ENCODE data around the gene GSDMA. TPM values are rescaled to one million over a fixed set of nuclear protein-coding genes. Genes with fewer than 3 reads are reported as not detected.

GSDMA gene, protein sequence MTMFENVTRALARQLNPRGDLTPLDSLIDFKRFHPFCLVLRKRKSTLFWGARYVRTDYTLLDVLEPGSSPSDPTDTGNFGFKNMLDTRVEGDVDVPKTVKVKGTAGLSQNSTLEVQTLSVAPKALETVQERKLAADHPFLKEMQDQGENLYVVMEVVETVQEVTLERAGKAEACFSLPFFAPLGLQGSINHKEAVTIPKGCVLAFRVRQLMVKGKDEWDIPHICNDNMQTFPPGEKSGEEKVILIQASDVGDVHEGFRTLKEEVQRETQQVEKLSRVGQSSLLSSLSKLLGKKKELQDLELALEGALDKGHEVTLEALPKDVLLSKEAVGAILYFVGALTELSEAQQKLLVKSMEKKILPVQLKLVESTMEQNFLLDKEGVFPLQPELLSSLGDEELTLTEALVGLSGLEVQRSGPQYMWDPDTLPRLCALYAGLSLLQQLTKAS
- not detected in 5 replicates for total RNA-seq (2022; extraction: Qiagen RNA extraction)

DNA sequence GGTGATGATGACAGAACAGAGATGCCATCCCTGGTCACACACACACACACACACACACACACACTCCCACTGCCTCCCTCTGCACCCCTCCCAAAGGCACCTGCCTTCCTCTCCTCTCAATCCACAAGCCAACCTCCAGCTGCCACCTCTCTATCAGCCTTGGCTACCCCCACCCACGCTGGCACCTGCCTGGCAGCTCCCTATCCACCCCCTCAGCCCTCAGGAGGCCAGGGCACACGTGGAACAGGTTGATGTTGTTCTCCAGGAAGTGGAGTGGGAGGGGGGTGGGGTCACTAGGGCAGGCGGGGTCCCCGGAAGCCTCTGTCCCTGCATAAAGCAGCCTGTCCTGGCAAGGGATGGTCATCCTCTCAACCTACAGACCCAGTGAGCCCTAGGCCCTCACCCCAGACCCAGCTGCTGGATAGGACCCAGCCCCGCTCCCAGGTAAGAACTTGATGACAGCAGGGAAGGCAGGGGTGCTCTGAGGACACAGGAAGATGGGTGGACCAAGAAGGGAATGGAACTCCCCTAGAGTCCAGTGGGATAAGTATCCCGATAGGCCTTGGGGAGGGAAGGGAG lies at the start of gene GSDMA:
Gene GSDMA (plus strand): TSS at position 363 of the 579 bp plus-strand sequence. CDS start 2,684 bp downstream, outside the sequence.

DNA sequence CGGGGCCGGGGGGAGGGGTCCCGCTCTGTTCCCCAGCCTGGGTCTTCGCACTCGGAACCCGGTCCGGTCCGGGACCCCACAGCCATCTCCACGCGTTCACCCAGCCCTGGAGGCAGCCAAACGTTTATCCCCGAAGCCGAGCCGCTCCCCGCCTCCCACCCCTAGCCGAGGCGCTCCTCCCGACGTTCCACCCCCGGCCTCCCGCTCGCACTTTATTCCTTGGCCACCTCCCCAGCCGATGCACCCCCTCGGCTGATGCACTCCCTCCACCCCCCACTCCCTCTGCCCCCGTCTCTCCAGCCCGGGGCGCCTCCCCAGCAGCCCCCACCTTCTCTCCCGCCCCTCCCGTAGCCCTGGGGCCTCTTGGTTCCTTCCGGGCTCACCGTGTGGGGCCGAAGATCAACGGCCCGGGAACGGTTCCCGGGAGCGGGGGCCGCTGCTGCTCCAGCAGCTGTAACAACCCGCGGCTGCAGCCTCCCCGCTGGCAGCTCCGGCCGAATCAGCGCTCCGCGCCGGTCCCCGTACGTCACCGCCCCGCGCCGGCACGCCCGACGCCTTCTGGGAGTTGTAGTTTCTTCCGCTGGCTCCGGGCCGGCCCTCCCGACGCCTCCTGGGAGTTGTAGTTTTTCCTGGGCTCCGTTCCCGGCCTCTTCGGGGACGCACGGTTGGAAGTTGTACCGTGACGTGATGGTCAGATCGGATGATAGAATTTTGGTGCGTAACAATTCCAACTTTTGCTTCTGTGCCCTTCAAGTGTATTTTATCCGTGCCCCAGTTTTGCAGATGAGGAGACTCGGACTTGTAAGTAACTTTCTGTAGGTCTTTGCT lies 35.5 kb upstream of the GSDMA start, which contains the start of the genes LRRC3C and ORMDL3:
Gene LRRC3C (plus strand): TSS at position 632 of the 828 bp plus-strand sequence. CDS start 13,792 bp downstream, outside the sequence.
Gene ORMDL3 (minus strand): TSS at position 501 of the 828 bp plus-strand sequence. CDS start 3,398 bp downstream, outside the sequence.

DNA sequence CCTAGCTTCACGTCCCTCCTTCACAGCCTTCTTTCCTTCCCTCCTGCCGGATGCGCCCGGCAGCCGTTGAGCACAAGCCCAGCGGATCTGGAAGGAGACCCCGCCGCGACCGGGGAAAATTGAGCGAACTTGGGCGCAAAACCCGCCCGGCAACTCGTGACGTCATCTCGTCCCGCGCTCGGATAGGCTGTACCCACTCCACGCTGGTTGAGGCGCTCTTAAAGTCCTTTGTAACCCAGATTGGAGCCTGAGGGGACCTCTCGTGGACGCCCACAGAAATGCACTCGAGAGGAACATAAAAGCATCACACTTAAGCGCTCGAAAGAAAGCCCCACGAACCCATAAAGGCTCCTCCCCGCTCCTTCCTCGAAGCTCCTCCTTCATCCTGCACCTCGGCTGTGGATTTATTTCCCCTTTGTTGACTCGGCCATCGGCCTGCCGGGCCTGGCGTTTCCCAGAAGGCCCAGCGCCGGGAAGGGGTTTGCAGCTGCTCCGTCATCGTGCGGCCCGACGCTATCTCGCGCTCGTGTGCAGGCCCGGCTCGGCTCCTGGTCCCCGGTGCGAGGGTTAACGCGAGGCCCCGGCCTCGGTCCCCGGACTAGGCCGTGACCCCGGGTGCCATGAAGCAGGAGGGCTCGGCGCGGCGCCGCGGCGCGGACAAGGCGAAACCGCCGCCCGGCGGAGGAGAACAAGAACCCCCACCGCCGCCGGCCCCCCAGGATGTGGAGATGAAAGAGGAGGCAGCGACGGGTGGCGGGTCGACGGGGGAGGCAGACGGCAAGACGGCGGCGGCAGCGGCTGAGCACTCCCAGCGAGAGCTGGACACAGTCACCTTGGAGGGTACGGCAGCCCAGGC lies 17.8 kb downstream of the GSDMA start, which contains the start of gene PSMD3:
Gene PSMD3 (plus strand): TSS at position 457 of the 856 bp plus-strand sequence. CDS start 164 bp downstream, at position 621.

DNA sequence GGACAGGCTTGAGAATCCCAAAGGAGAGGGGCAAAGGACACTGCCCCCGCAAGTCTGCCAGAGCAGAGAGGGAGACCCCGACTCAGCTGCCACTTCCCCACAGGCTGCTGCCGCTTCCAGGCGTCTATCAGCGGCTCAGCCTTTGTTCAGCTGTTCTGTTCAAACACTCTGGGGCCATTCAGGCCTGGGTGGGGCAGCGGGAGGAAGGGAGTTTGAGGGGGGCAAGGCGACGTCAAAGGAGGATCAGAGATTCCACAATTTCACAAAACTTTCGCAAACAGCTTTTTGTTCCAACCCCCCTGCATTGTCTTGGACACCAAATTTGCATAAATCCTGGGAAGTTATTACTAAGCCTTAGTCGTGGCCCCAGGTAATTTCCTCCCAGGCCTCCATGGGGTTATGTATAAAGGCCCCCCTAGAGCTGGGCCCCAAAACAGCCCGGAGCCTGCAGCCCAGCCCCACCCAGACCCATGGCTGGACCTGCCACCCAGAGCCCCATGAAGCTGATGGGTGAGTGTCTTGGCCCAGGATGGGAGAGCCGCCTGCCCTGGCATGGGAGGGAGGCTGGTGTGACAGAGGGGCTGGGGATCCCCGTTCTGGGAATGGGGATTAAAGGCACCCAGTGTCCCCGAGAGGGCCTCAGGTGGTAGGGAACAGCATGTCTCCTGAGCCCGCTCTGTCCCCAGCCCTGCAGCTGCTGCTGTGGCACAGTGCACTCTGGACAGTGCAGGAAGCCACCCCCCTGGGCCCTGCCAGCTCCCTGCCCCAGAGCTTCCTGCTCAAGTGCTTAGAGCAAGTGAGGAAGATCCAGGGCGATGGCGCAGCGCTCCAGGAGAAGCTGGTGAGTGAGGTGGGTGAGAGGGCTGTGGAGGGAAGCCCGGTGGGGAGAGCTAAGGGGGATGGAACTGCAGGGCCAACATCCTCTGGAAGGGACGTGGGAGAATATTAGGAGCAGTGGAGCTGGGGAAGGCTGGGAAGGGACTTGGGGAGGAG lies 52.5 kb downstream of the GSDMA start, which contains the start of gene CSF3:
Gene CSF3 (plus strand): TSS at position 436 of the 993 bp plus-strand sequence. CDS start 35 bp downstream, at position 471.

Other genes with a start within 250 kb of the GSDMA start
- gene MIEN1, start 232.5 kb upstream of the GSDMA start, total RNA-seq (2022; extraction: Qiagen RNA extraction) = 78.2 to 96.6 TPM (median 90.3 TPM) in 5 replicates
- gene GRB7, start 225.1 kb upstream of the GSDMA start, total RNA-seq (2022; extraction: Qiagen RNA extraction) = 3.1 to 5.2 TPM (median 3.9 TPM) in 5 replicates
- gene IKZF3, start 98.7 kb upstream of the GSDMA start, total RNA-seq (2022; extraction: Qiagen RNA extraction) = not detected in 5 replicates
- gene ZPBP2, start 94.8 kb upstream of the GSDMA start, total RNA-seq (2022; extraction: Qiagen RNA extraction) = not detected in 5 replicates
- 1.3 to 2.8 TPM (median 2.2 TPM) in 5 replicates for gene GSDMB, start 44.4 kb upstream of the GSDMA start, total RNA-seq (2022; extraction: Qiagen RNA extraction)
- 33.5 to 42.6 TPM (median 40.8 TPM) in 5 replicates for gene ORMDL3, start 35.4 kb upstream of the GSDMA start, total RNA-seq (2022; extraction: Qiagen RNA extraction)
- not detected in 5 replicates for gene LRRC3C, start 35.3 kb upstream of the GSDMA start, total RNA-seq (2022; extraction: Qiagen RNA extraction)
- 159 to 170 TPM (median 169 TPM) in 5 replicates for gene PSMD3, start 17.8 kb downstream of the GSDMA start, total RNA-seq (2022; extraction: Qiagen RNA extraction)
- 0.22 to 1.2 TPM (median 0.77 TPM) in 5 replicates for gene CSF3, start 52.4 kb downstream of the GSDMA start, total RNA-seq (2022; extraction: Qiagen RNA extraction)
- gene MED24, start 91.4 kb downstream of the GSDMA start, total RNA-seq (2022; extraction: Qiagen RNA extraction) = 52.9 to 61.8 TPM (median 56.7 TPM) in 5 replicates
- gene THRA, start 100.0 kb downstream of the GSDMA start, total RNA-seq (2022; extraction: Qiagen RNA extraction) = 23.9 to 31.0 TPM (median 29.2 TPM) in 5 replicates
- 8.6 to 10.5 TPM (median 10.2 TPM) in 5 replicates for gene NR1D1, start 137.6 kb downstream of the GSDMA start, total RNA-seq (2022; extraction: Qiagen RNA extraction)
- 60.6 to 69.1 TPM (median 64.3 TPM) in 5 replicates for gene MSL1, start 159.0 kb downstream of the GSDMA start, total RNA-seq (2022; extraction: Qiagen RNA extraction)
- gene CASC3, start 177.5 kb downstream of the GSDMA start, total RNA-seq (2022; extraction: Qiagen RNA extraction) = 43.0 to 55.6 TPM (median 45.3 TPM) in 5 replicates
- gene RAPGEFL1, start 214.5 kb downstream of the GSDMA start, total RNA-seq (2022; extraction: Qiagen RNA extraction) = 2.2 to 3.0 TPM (median 2.8 TPM) in 5 replicates

Measured in A549 treated with Hydrocortisone at 1 μM for 4 hours (cell line).